WI38 (cell line): ENCODE measurements around the gene MDC1.

Experiments used
- H3K4me3 ChIP-seq: 2 replicates; pipeline ENCODE4 v1.5.1; 2011; ENCODE audit warnings: low read depth, mild to moderate bottlenecking, control low read depth, low read length
- TF ChIP-seq, protein P1 (sequence below): IDR thresholded peaks from 2 replicates; pipeline ENCODE4 v1.5.1; 2012; ENCODE audit warnings: low read depth, mild to moderate bottlenecking, control low read depth, low read length

The MDC1 gene

DNA sequence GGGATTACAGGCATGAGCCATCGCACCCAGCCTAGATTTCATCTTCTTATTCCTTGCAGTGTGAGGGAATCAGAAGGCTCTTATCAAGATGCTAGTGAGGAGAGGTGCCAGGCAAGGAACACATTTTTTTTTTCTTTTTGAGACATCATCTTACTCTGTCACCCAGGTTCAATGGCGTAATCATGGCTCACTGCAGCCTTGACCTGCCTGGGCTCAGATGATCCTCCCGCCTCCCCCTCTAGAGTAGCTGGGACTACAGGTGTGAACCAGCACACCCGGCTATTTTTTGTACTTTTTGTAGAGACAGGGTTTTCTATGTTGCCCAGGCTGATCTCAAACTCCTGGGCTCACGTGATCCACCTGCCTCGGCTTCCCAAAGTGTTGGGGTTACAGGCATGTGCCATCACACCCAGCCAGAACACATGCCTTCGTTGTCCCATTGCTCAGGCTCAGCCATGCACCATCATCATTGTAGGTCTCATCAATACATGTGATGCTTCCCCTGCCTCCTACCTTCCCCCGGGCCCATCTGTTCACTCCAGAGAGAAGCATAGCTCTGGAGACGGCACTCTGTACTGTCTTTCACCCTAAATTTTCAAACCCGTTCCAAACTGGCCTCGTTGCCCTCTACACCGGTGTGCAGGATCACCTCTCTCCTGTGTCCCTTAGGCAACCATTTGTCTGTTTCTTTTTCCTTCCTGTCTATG is 15.3 kb upstream of the MDC1 start:
- TF ChIP-seq, protein P1, sequence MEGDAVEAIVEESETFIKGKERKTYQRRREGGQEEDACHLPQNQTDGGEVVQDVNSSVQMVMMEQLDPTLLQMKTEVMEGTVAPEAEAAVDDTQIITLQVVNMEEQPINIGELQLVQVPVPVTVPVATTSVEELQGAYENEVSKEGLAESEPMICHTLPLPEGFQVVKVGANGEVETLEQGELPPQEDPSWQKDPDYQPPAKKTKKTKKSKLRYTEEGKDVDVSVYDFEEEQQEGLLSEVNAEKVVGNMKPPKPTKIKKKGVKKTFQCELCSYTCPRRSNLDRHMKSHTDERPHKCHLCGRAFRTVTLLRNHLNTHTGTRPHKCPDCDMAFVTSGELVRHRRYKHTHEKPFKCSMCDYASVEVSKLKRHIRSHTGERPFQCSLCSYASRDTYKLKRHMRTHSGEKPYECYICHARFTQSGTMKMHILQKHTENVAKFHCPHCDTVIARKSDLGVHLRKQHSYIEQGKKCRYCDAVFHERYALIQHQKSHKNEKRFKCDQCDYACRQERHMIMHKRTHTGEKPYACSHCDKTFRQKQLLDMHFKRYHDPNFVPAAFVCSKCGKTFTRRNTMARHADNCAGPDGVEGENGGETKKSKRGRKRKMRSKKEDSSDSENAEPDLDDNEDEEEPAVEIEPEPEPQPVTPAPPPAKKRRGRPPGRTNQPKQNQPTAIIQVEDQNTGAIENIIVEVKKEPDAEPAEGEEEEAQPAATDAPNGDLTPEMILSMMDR = no peak

GRCh38 chr6:30730601-30731435 is 13.7 kb upstream of the MDC1 start:
- no peak overlapping the region for H3K4me3 ChIP-seq
- TF ChIP-seq, protein P1 = no peak

More for the DNA sequence above, 15.3 kb upstream of the MDC1 start:
- H3K4me3 ChIP-seq = no peak overlapping the region

DNA sequence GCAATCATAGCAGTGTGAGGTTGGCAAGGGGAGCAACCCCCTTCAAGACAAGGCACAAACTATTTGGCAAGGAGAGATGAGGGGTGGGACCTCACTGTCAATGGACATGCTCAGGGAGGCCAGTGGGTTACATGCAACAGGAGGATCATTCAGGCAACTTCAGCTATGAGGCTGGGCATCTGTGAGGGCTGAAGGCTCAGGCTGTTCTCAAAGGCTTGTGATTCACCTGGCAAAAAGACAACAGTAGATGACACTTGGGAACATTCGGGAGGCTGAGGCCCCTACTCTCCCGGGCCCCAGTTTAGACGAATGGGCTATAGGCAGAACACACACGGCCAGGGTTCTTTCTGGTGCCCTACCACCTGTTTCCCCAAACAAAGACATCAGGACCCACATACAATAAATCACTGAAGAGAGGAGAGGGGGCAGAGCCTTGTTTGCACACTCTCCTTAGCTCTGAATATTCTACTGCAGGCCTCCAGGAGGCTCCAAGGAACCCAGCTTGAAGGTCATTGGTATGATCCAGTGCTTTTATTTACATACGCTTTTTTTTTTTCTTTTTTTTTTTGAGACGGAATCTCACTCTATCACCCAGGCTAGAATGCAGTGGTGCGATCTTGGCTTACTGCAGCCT is 11.0 kb upstream of the MDC1 start:
- no peak overlapping the region for H3K4me3 ChIP-seq
- TF ChIP-seq, protein P1 = peak; percentile 31

DNA sequence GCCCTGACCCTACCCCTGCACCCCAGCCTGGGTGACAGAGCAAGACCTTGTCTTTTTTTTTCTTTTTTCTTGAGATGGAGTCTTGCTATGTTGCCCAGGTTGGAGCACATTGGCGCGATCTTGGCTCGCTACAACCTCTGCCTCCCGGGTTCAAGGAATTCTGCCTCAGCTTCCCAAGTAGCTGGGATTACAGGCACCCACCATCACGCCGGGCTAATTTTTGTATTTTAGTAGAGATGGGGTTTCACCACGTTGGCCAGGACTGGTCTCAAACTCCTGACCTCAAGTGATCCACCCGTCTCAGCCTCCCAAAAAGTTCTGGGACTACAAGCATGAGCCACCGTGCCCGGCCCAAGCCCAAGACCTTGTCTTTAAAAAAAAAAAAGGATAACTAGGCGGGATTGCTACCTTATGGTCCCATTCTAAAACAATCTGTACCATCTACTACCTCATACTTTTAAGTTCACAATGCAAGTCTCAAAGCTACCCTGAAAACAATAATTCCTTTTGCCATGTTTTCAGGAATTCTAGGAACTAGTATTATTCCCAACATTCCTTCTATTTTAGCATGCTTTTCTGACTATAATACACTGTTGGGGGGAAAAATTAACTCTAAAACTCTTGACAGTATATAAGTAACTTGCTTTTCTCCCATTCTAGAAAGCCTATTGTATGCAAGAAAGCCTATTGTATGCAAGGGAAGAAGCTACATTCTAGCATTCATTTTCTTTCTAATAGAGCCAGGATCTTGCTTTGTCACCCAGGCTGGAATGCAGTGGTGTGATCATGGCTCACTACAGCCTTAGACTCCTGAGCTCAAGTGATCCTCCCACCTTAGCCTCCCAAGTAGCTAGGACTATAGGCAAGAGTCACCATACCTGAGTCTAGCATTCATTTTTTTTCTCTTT is 9.7 kb upstream of the MDC1 start:
- no peak overlapping the region for H3K4me3 ChIP-seq
- TF ChIP-seq, protein P1 = no peak

GRCh38 chr6:30725713-30726505 is 8.8 kb upstream of the MDC1 start:
- no peak overlapping the region for H3K4me3 ChIP-seq
- TF ChIP-seq, protein P1 = no peak
